GM19395 (cell line): Measurements from ENCODE around the gene ELP4.
"Not testable (repeated sequence)": the region's sequence is repeated elsewhere in the genome, so short reads cannot be mapped to it uniquely, and the experiment has no call there.

Experiments used
- ATAC-seq: cut with Tn5 transposase; IDR thresholded peaks from one replicate; pipeline ENCODE4 v1.9.1; 2021; ENCODE audit warnings: mild to moderate bottlenecking, moderate library complexity; ENCODE audit not compliant: unreplicated experiment

ELP4 gene

DNA sequence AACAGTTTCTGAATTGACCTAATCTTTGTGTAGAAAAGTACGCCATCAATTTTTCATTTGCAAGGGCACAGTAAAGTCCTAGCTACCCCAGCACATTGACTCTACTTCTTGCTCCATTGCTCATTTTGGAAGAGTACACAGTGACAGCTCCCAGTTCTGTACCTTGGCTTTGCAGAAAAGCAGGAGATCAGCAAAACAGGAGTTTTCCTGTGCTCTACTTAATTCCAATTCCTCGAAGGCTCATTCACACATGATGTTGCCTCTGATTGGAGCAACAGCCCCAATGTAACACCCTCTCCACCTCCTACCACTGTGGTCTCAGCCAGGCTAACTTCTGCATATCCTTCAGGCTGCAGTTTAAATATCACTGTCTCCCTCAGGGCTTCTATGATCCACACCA is 182.9 kb downstream of the ELP4 start:
- no peak for ATAC-seq

- ATAC-seq = peak; percentile 98
These were observed 187.5 kb downstream of the ELP4 start for GRCh38 chr11:31697049-31697448.

DNA sequence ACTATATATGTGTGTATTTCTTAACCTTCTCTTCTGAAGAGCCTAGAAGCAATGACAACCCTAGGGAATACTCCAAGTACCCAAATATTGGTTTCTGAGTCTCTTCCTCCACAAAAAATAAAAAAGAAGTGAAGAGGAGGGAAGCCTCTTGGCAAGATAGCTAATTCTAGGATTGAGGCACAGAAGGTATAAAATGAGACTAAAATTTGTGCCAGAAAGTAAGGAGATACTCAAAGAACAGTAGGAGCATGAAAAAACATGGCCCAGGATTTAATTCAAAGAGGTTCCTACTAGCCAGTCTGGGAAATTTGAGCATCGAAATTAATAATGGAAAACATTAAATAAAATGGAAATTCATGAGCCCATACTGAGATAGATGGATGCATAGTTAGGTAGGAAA is 189.5 kb downstream of the ELP4 start:
- no peak for ATAC-seq

DNA sequence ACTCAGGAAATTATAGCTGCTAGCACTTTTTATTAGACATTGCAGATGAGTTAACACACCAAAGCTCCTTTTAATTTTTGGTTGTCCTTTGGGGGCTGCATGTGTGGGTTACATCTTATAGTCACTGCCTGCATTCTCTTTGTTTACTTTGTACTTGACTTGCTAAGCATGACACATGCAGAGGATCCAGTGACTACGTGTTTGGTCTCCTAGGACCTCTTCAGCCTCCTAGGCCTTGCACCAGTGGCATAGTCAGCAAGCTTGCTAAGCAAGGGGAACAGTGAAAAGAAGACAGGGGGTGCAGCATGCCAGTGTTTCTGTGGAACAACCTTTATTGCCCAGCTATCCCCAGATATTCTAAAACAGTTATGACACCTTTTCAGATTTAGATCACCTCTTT is 193.4 kb downstream of the ELP4 start:
- ATAC-seq = no peak

GRCh38 chr11:31706357-31706756 is 196.8 kb downstream of the ELP4 start:
- ATAC-seq = no peak

- no peak for ATAC-seq
These were observed 201.6 kb downstream of the ELP4 start for GRCh38 chr11:31711137-31711536.

DNA sequence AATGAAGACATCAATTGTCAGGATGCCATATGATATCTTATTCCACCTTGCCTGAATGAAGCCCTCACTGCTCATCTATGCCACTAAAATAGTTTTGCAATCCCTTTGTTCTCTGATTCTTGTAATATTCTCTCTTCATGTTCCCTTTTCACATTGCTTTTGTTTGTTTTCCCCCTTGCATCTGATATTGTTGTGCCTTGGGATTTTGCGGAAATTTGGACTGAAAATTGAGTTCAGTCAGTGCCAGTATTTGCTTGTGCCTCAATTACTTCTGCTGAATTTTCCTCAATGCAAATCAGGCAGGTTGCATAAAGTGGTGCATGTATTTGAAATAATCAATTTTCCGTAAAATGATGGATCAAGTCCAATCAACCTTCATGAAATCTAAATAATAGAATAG is 203.3 kb downstream of the ELP4 start:
- ATAC-seq = no peak

DNA sequence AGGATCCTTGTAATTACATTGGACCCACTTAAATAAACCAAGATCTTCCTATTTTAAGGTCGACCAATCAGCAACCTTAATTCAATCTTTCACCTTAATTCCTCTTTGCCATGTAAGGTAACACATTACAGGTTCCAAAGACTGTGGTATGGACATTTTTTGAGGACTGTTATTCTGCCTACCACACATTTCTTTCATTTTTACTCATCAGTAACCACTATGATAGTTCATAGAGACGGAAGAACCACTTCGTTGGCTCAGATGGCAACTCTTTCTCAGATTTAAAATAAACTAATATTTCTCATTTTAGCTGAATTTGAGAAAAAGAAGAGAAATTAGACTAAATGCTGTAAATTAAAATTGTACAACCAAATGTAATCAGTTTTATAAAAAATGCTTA is 205.3 kb downstream of the ELP4 start:
- peak; percentile 67 for ATAC-seq

GRCh38 chr11:31720225-31720624 is 210.7 kb downstream of the ELP4 start:
- no peak for ATAC-seq

DNA sequence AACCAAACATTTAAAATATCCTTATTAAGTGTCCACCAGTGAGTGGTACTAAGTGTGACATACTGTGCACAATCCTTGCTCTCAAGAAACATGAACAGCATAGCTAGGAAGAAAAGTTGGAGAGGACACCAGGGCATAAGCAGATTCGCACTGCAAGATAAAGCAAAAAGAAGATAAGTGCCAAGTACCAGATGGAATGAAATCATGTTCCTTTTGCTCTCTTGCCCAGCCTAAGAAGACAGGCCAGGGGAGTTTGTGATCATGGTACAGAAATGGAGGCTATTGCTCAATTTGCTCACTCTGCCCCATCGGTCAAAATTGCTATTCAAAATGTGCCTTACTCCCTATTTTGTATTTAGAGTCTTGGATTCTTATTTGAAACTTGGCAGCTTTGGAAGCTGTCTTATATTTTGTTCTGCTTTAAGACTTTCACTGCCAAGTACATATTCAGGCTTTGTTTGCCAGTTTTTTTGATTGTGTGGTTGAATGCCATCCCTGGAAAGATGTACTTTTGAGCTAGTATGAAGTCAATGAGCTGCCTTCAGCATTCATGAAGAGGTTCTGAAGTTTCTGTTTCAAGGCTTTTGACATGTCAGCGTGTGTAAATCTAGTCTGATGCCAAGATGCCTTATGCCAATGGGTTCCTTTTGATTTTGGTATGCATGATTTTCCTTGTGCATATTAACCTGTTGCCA is 211.3 kb downstream of the ELP4 start:
- no peak for ATAC-seq

DNA sequence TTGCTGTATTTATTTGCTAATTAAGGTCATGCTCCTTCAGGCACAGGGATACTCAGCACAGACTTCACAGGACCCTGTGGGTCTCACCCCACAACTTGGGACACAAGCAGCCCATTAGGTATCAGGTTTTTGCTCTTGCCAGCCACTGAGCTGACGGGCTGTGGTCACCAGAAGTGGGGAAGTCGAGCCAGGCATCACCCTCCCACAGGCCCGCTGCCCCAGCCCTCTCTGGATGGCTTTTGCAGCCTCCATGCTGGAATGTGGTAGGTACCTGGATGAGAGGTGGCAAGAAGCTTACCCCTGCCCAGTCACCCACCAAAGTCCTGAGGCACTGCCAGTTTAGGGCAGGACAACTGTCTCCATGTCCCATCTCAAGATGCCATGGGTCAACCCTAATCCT is 213.2 kb downstream of the ELP4 start:
- ATAC-seq = no peak

DNA sequence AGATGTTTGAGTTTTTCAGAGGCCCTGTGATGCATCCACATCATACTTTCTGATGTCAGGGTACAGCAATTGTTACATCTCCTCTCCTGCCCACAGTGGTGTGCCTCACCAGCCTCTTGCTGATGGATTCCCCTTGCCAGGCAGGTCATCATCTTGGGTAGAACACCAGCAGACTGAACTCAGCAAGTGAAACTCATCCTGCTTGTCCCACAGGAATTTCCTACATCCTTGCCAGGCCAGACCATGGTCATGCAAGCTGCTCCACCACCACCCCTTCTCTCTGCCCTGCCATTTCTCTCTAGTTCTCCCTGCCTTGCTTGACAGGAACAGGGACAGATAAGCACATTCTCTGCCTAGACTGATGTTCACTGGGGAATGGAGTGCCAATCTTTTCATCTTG is 215.6 kb downstream of the ELP4 start:
- ATAC-seq = no peak

DNA sequence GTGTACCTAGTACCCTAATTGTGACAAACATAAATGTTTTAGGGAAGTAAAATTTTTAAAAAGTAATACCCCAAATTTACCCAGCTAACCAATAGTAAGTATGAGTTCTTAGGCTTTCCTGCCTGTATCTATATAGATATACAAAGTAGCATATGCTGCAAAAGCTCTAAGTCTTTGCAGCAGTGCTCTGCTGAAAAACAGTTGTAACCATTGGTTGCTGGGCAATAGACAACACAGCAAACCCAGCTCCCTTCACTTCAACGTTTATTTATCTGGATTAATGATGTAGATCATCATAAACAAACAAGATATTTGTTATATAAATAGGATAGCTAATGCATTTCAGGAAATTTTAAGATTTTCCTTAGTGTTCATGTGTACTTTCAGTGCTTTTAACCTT is 218.9 kb downstream of the ELP4 start:
- no peak for ATAC-seq

DNA sequence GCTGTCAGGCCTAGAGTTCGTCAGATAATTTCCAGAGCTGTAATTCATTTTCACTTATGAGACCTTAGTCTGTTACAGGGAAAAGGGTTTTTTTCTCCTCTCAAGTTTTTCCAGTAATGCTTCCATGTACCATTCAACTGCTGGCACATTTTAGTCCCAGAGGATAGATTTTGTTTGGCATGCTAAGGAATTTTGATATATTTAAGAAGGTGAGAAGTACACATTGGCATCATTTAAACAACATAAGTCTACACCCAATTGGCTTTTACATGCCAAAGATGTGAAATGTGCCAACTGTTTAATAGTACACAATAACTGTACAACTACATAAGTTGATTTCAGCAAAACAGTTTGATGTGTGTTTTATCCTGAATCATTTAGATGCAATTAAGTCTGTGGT is 230.6 kb downstream of the ELP4 start:
- no peak for ATAC-seq

DNA sequence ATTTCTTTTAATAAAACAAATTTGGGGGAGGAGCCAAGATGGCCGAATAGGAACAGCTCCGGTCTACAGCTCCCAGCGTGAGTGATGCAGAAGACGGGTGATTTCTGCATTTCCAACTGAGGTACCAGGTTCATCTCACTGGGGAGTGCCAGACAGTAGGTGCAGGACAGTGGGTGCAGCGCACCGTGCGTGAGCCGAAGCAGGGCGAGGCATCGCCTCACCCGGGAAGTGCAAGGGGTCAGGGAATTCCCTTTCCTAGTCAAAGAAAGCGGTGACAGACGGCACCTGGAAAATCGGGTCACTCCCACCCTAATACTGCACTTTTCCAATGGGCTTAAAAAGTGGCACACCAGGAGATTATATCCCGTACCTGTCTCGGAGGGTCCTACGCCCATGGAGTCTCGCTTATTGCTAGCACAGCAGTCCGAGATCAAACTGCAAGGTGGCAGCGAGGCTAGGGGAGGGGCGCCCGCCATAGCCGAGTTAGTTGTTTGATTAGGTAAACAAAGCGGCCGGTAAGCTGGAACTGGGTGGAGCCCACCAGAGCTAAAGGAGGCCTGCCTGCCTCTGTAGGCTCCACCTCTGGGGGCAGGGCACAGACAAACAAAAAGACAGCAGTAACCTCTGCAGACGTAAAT is 231.3 kb downstream of the ELP4 start:
- ATAC-seq = not testable (repeated sequence)

GRCh38 chr11:31747581-31747980 is 238.0 kb downstream of the ELP4 start:
- ATAC-seq = no peak

DNA sequence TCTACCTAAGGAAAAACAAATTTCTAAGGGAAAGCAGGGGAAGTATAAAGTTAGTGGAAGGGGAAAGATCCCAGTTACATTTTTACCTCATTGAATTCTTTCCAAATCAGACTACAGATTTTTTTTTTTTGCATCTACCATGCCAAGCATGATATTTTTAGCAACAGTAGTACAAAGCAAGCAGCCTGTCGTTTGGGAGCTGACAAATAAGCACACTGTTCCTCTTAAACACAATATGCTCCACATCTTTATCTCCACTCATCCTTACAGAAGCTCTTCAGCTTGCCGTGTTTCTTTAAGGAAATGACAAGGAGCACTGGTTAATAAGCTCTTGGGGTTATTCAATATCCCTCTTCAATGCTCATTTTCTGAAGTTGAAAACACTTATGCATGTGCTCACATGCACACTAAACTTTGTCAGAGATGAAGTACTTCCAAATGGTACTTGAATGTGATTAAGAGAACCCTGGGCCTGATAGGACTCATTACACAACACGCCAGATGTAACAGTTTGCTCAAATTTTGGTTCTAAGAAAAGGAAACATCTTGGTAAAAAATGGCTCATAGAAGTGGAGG is 247.8 kb downstream of the ELP4 start:
- ATAC-seq = no peak

DNA sequence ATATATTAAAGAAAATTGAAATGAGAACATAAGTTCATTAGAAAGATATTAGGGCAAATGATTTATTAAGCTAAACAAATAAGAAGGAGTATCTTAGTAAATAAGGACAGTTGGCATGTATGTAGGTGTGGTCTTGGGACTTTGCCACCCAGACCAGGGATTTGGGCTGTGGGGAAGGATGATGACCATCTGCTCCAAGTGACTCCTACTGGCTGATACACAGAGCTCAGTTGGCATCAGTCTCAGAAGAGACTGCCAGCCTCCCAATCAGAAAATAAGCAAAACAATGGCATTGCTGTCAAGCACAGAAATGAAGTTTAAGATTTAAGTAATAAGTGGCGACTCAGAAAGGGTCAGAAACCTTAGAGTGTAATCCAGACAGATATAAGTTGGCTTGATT is 252.1 kb downstream of the ELP4 start:
- ATAC-seq = no peak

- ATAC-seq = no peak
These were observed 253.7 kb downstream of the ELP4 start for GRCh38 chr11:31763296-31763695.

- no peak for ATAC-seq
These were observed 254.7 kb downstream of the ELP4 start for GRCh38 chr11:31764261-31764660.

- ATAC-seq = no peak
These were observed 255.2 kb downstream of the ELP4 start for GRCh38 chr11:31764766-31765165.

GRCh38 chr11:31767066-31767465 is 257.5 kb downstream of the ELP4 start:
- no peak for ATAC-seq

GRCh38 chr11:31767685-31768084 is 258.1 kb downstream of the ELP4 start:
- ATAC-seq = no peak
